ENCODE measurements around the gene YWHAG. TPM values are rescaled to one million over a fixed set of nuclear protein-coding genes. Genes with fewer than 3 reads are reported as not detected.

Gene YWHAG
- total and polyA plus RNA-seq, 9 of the 15 experiments (the other 6 are each of a cell fraction or from before 2014, with no cell fraction given): 30.4 to 246 (median 94.5) TPM

DNA sequence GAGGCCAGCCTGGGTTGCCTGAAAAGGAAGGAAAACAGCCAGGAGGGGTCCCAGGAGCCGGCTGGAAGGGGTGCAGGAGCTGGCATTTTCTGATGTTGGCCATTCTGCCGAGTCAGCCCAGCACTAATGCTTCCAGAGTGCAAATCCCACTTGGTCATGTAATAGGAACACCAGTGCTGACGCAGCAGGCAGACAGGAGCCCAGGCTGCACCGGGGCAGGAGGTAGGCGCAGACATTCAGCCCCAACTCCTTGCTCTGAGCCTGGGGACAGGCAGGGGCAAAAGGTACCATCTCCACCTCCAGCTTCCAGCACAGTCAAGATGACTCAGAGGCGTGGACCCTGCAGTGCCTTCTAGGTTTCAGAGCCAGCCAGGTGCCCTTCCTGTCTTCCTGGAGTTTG is 10.2 kb upstream of the YWHAG start:
- 48% methylated on average over 6 of the region's 6 CpGs for WGBS (ENCODE audit: insufficient coverage, low coverage, missing lambda C conversion rate)
- TF ChIP-seq, protein P1, sequence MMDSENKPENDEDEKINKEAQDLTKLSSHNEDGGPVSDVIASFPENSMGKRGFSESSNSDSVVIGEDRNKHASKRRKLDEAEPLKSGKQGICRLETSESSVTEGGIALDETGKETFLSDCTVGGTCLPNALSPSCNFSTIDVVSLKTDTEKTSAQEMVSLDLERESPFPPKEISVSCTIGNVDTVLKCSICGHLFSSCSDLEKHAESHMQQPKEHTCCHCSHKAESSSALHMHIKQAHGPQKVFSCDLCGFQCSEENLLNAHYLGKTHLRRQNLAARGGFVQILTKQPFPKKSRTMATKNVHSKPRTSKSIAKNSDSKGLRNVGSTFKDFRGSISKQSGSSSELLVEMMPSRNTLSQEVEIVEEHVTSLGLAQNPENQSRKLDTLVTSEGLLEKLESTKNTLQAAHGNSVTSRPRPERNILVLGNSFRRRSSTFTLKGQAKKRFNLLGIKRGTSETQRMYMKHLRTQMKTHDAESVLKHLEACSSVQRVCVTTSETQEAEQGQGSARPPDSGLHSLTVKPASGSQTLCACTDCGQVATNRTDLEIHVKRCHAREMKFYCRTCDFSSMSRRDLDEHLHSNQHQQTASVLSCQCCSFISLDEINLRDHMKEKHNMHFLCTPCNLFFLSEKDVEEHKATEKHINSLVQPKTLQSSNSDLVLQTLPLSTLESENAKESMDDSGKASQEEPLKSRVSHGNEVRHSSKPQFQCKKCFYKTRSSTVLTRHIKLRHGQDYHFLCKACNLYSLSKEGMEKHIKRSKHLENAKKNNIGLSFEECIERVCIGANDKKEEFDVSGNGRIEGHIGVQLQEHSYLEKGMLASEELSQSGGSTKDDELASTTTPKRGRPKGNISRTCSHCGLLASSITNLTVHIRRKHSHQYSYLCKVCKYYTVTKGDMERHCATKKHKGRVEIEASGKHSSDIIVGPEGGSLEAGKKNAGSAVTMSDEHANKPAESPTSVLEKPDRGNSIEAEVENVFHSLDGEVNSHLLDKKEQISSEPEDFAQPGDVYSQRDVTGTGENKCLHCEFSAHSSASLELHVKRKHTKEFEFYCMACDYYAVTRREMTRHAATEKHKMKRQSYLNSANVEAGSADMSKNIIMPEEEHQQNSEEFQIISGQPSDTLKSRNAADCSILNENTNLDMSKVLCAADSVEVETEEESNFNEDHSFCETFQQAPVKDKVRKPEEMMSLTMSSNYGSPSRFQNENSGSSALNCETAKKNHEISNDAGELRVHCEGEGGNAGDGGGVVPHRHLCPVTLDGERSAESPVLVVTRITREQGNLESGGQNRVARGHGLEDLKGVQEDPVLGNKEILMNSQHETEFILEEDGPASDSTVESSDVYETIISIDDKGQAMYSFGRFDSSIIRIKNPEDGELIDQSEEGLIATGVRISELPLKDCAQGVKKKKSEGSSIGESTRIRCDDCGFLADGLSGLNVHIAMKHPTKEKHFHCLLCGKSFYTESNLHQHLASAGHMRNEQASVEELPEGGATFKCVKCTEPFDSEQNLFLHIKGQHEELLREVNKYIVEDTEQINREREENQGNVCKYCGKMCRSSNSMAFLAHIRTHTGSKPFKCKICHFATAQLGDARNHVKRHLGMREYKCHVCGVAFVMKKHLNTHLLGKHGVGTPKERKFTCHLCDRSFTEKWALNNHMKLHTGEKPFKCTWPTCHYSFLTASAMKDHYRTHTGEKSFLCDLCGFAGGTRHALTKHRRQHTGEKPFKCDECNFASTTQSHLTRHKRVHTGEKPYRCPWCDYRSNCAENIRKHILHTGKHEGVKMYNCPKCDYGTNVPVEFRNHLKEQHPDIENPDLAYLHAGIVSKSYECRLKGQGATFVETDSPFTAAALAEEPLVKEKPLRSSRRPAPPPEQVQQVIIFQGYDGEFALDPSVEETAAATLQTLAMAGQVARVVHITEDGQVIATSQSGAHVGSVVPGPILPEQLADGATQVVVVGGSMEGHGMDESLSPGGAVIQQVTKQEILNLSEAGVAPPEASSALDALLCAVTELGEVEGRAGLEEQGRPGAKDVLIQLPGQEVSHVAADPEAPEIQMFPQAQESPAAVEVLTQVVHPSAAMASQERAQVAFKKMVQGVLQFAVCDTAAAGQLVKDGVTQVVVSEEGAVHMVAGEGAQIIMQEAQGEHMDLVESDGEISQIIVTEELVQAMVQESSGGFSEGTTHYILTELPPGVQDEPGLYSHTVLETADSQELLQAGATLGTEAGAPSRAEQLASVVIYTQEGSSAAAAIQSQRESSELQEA (IDR thresholded peaks at IDR 0.05; ENCODE audit: low read depth): no peak
- TF ChIP-seq, protein P2, sequence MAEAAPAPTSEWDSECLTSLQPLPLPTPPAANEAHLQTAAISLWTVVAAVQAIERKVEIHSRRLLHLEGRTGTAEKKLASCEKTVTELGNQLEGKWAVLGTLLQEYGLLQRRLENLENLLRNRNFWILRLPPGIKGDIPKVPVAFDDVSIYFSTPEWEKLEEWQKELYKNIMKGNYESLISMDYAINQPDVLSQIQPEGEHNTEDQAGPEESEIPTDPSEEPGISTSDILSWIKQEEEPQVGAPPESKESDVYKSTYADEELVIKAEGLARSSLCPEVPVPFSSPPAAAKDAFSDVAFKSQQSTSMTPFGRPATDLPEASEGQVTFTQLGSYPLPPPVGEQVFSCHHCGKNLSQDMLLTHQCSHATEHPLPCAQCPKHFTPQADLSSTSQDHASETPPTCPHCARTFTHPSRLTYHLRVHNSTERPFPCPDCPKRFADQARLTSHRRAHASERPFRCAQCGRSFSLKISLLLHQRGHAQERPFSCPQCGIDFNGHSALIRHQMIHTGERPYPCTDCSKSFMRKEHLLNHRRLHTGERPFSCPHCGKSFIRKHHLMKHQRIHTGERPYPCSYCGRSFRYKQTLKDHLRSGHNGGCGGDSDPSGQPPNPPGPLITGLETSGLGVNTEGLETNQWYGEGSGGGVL (CRISPR knock-in tag; IDR thresholded peaks at IDR 0.05): no peak
- TF ChIP-seq, protein P3, sequence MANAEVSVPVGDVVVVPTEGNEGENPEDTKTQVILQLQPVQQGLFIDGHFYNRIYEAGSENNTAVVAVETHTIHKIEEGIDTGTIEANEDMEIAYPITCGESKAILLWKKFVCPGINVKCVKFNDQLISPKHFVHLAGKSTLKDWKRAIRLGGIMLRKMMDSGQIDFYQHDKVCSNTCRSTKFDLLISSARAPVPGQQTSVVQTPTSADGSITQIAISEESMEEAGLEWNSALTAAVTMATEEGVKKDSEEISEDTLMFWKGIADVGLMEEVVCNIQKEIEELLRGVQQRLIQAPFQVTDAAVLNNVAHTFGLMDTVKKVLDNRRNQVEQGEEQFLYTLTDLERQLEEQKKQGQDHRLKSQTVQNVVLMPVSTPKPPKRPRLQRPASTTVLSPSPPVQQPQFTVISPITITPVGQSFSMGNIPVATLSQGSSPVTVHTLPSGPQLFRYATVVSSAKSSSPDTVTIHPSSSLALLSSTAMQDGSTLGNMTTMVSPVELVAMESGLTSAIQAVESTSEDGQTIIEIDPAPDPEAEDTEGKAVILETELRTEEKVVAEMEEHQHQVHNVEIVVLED (CRISPR knock-in tag; IDR thresholded peaks at IDR 0.05): no peak
- no peak for TF ChIP-seq XRCC4 (IDR thresholded peaks at IDR 0.05; ENCODE audit: extremely low read depth, insufficient read depth, insufficient read length)
- no peak for TF ChIP-seq SMARCE1 (IDR thresholded peaks at IDR 0.05)
- TF ChIP-seq MAFK (IDR thresholded peaks at IDR 0.05; ENCODE audit: low read length): peak; percentile 33; the same call in 1 of the 2 replicates
- TF ChIP-seq TAL1 (IDR thresholded peaks at IDR 0.05): no peak
- TF ChIP-seq ZSCAN32 (CRISPR knock-in tag; IDR thresholded peaks at IDR 0.05): no peak
- TF ChIP-seq ZNF316 (IDR thresholded peaks at IDR 0.05): peak; percentile 83
- no peak for TF ChIP-seq TBP (optimal IDR thresholded peaks at IDR 0.05; ENCODE audit: low read depth, low read length)
- peak; percentile 84 for TF ChIP-seq C11orf30 (IDR thresholded peaks at IDR 0.05; ENCODE audit: low read depth)
- TF ChIP-seq CHCHD3 (CRISPR knock-in tag; IDR thresholded peaks at IDR 0.05): no peak
- peak; percentile 51; the same call in 1 of the 2 replicates for TF ChIP-seq MAFG (tag; conservative IDR thresholded peaks at IDR 0.05)

More for the DNA sequence above, 10.2 kb upstream of the YWHAG start:
- H3K9me1 ChIP-seq (ENCODE audit: control insufficient read depth, insufficient read depth, low read length): no peaks in the 10 kb centered on the region
- peak overlapping the region in 1 of 2 experiments; percentile 81; a peak in 2 of 4 replicates for H3K9ac ChIP-seq (ENCODE audit: insufficient read depth in 1 of 2, low read depth in 2 of 2, low read length in 2 of 2)
- peak overlapping the region; percentile 75 for H2AFZ ChIP-seq (ENCODE audit: low read depth, low read length)
- no peaks in the 10 kb centered on the region for H3K9me3 ChIP-seq (replicated peaks; ENCODE audit: control insufficient read depth, insufficient read depth, low read depth, low read length)
- H3K27ac ChIP-seq (ENCODE audit: extremely low read depth, low read depth, low read length): no peak overlapping the region
- FAIRE-seq (no peak), DNase-seq (ENCODE audit: extremely low read depth in 1 of 4, low spot score in 3 of 4) (no peak), ATAC-seq (no peak)
- H3K4me2 ChIP-seq (ENCODE audit: insufficient read depth, low read length): no peak overlapping the region
- peaks cover 48 to 58% of the 10 kb centered on the region in 2 experiments for H3K4me1 ChIP-seq (replicated peaks in 1 of 2; ENCODE audit: control insufficient read depth in 2 of 2, insufficient read depth in 2 of 2, low read length in 2 of 2)
- H3K79me2 ChIP-seq (ENCODE audit: control insufficient read depth, insufficient read depth, low read length): 0 out of 3 replicates have a peak, but pooled peaks cover 2% of the 10 kb centered on the region
- CTCF ChIA-PET (ENCODE audit: low intra/inter-chr PET ratio): no interaction called here
- H3K4me3 ChIP-seq: no peak overlapping the region
- no peaks in the 10 kb centered on the region for H3K36me3 ChIP-seq (ENCODE audit: control insufficient read depth, insufficient read depth, low read length)
- no peaks in the 10 kb centered on the region for H4K20me1 ChIP-seq (replicated peaks; ENCODE audit: control insufficient read depth, insufficient read depth, low read length)
- intact Hi-C loops (cut with micrococcal nuclease): no loop called here
- no peaks in the 10 kb centered on the region for H3K27me3 ChIP-seq (ENCODE audit: control insufficient read depth in 2 of 2, insufficient read depth in 2 of 2, low read length in 2 of 2)
- POLR2A ChIA-PET: interaction anchor here (0.8 to 5.2 kb wide), 4 partner anchors 9 to 19 kb away, joined by 3 to 24 read pairs (median 6); partner anchors contain the start of gene YWHAG
- in situ Hi-C loops (cut with MboI): no loop called here
- BruUV-seq (replicated peaks): no TSS peak
